Measurements from ENCODE around the gene GALNT14. TPM values are rescaled to one million over a fixed set of nuclear protein-coding genes. Genes with fewer than 3 reads are reported as not detected.

GALNT14 gene
- total and polyA plus RNA-seq, 10 donors = 2.7 to 18.5 (median 4.5) TPM

GRCh38 chr2:31101701-31102100, 36.5 kb downstream of the GALNT14 start:
- TF ChIP-seq POLR2A (IDR thresholded peaks at IDR 0.05) (no peak), CTCF (IDR thresholded peaks at IDR 0.05 in 8 of 11, conservative IDR thresholded peaks at IDR 0.05 in 3 of 11) (no peak), POLR2AphosphoS5 (IDR thresholded peaks at IDR 0.05) (no peak)
- H3K4me3 ChIP-seq = no peak overlapping the region
- no peaks in the 10 kb centered on the region for H3K27me3 ChIP-seq (replicated peaks in 1 of 7)
- H3K27ac ChIP-seq = no peak overlapping the region
- intact Hi-C loops (cut with DNase I; ENCODE audit: low total_unique reads) = no loop called here
- no peaks in the 10 kb centered on the region for H3K4me1 ChIP-seq
- no peak for DNase-seq
- 56 to 76% (median 60%) methylated on average over 2 of the region's 2 CpGs for whole genome bisulfite sequencing, 5 donors
- H3K9me3 ChIP-seq = no peaks in the 10 kb centered on the region
- no peaks in the 10 kb centered on the region for H3K36me3 ChIP-seq

- H3K27ac ChIP-seq = no peak overlapping the region
- TF ChIP-seq POLR2AphosphoS5 (IDR thresholded peaks at IDR 0.05) (no peak), CTCF (IDR thresholded peaks at IDR 0.05 in 8 of 11, conservative IDR thresholded peaks at IDR 0.05 in 3 of 11) (no peak), POLR2A (IDR thresholded peaks at IDR 0.05) (no peak)
- no peaks in the 10 kb centered on the region for H3K9me3 ChIP-seq
- no peaks in the 10 kb centered on the region for H3K4me1 ChIP-seq
- H3K36me3 ChIP-seq = no peaks in the 10 kb centered on the region
- intact Hi-C loops (cut with DNase I; ENCODE audit: low total_unique reads) = no loop called here
- no peak for DNase-seq
- no peaks in the 10 kb centered on the region for H3K27me3 ChIP-seq (replicated peaks in 1 of 7)
- H3K4me3 ChIP-seq = no peak overlapping the region
- WGBS, 5 donors = 45 to 75% (median 74%) methylated on average over 2 of the region's 2 CpGs
Observed at GRCh38 chr2:31097962-31098613, 40.2 kb downstream of the GALNT14 start.

GRCh38 chr2:31090188-31090587, 48.1 kb downstream of the GALNT14 start:
- Histone ChIP-seq H3K27me3 (replicated peaks in 1 of 7) (no peaks in the 10 kb centered on the region), H3K4me1 (no peaks in the 10 kb centered on the region), H3K36me3 (no peaks in the 10 kb centered on the region), H3K9me3 (no peaks in the 10 kb centered on the region), H3K27ac (no peak overlapping the region), H3K4me3 (no peak overlapping the region)
- 90 to 96% (median 91%) methylated on average over 7 of the region's 7 CpGs for WGBS, 5 donors
- intact Hi-C loops (cut with DNase I; ENCODE audit: low total_unique reads) = no loop called here
- TF ChIP-seq POLR2A (IDR thresholded peaks at IDR 0.05) (no peak), CTCF (IDR thresholded peaks at IDR 0.05 in 8 of 11, conservative IDR thresholded peaks at IDR 0.05 in 3 of 11) (no peak), POLR2AphosphoS5 (IDR thresholded peaks at IDR 0.05) (no peak)
- no peak for DNase-seq

GRCh38 chr2:31089645-31090044, 48.6 kb downstream of the GALNT14 start:
- 78 to 89% (median 80%) methylated on average over 2 of the region's 2 CpGs for WGBS, 5 donors
- Histone ChIP-seq H3K9me3 (no peaks in the 10 kb centered on the region), H3K27me3 (replicated peaks in 1 of 7) (no peaks in the 10 kb centered on the region), H3K4me1 (no peaks in the 10 kb centered on the region), H3K27ac (no peak overlapping the region), H3K36me3 (no peaks in the 10 kb centered on the region), H3K4me3 (no peak overlapping the region)
- intact Hi-C loops (cut with DNase I; ENCODE audit: low total_unique reads) = no loop called here
- DNase-seq = no peak
- TF ChIP-seq POLR2AphosphoS5 (IDR thresholded peaks at IDR 0.05) (no peak), POLR2A (IDR thresholded peaks at IDR 0.05) (no peak), CTCF (IDR thresholded peaks at IDR 0.05 in 8 of 11, conservative IDR thresholded peaks at IDR 0.05 in 3 of 11) (no peak)
